WTC11 (cell line): ENCODE results near the gene YAP1. TPM values are rescaled to one million over a fixed set of nuclear protein-coding genes. Genes with fewer than 3 reads are reported as not detected.

Experiments used
- ATAC-seq: fragments of 200-7000 bp; cut with Tn5 transposase; 2 replicates; pipeline ENCODE4 v1.10.0; 2021; ENCODE audit warnings: mild to moderate bottlenecking, moderate library complexity
- CTCF ChIA-PET: fragments of 300-600 bp; sonication (Branson Sonifier 250); formaldehyde crosslinking; loops from one replicate; lab custom pipeline; 2021; ENCODE audit warnings: antibody characterized with exemption; lab: Charles Lee
- POLR2A ChIA-PET: fragments of 350-600 bp; sonication (Branson Sonifier 250); formaldehyde crosslinking; loops from one replicate; lab custom pipeline; 2021; ENCODE audit warnings: antibody characterized with exemption; lab: Charles Lee
- DNase-seq: peaks from one replicate; pipeline ENCODE4 v3.0.0; 2021; ENCODE audit warnings: low spot score
- H3K27ac Mint-ChIP-seq: 2 replicates; pipeline ENCODE4 v1.8.0; 2021; ENCODE audit warnings: mixed read lengths
- H3K27me3 Mint-ChIP-seq: 2 replicates; pipeline ENCODE4 v1.8.0; 2021; ENCODE audit warnings: low read depth, mild to moderate bottlenecking, moderate library complexity, mixed read lengths
- H3K36me3 Mint-ChIP-seq: 2 replicates; pipeline ENCODE4 v1.8.0; 2021; ENCODE audit warnings: mixed read lengths
- H3K4me1 Mint-ChIP-seq: 2 replicates; pipeline ENCODE4 v1.8.0; 2022; ENCODE audit warnings: mixed read lengths
- H3K4me3 Mint-ChIP-seq: 2 replicates; pipeline ENCODE4 v1.8.0; 2021; ENCODE audit warnings: mild to moderate bottlenecking, moderate library complexity, mixed read lengths
- H3K9me3 Mint-ChIP-seq: 2 replicates; pipeline ENCODE4 v1.8.0; 2021; ENCODE audit warnings: mixed read lengths
- AR ChIP-seq: fragments of 250-450 bp; sonication (Bioruptor Pico); IDR thresholded peaks from 2 replicates; pipeline ENCODE4 v1.9.0; 2021; ENCODE audit warnings: mild to moderate bottlenecking
- CREM ChIP-seq: sonication (generic); formaldehyde crosslinking; IDR thresholded peaks from 2 replicates; pipeline ENCODE4 v1.8.1; 2022; ENCODE audit warnings: mild to moderate bottlenecking, missing genetic modification reagents, moderate library complexity
- CTCF ChIP-seq: fragments of 200-600 bp; IDR thresholded peaks from 2 replicates; pipeline ENCODE4 v1.8.0; 2022; ENCODE audit warnings: antibody characterized with exemption
- E2F1 ChIP-seq: sonication (generic); formaldehyde crosslinking; IDR thresholded peaks from 2 replicates; pipeline ENCODE4 v1.8.0; 2022; ENCODE audit warnings: mild to moderate bottlenecking, missing genetic modification reagents
- E2F5 ChIP-seq: sonication (generic); formaldehyde crosslinking; IDR thresholded peaks from 2 replicates; pipeline ENCODE4 v1.8.1; 2022; ENCODE audit warnings: mild to moderate bottlenecking, moderate library complexity, missing genetic modification reagents
- HMGXB4 ChIP-seq: sonication (generic); formaldehyde crosslinking; IDR thresholded peaks from 2 replicates; pipeline ENCODE4 v1.8.1; 2023; ENCODE audit warnings: mild to moderate bottlenecking, moderate library complexity, missing genetic modification reagents
- STAT6 ChIP-seq: sonication (generic); formaldehyde crosslinking; conservative IDR thresholded peaks from 2 replicates; pipeline ENCODE4 v1.8.1; 2023; ENCODE audit warnings: mild to moderate bottlenecking, low read depth, missing genetic modification reagents, moderate library complexity
- ZNF232 ChIP-seq: sonication (generic); formaldehyde crosslinking; IDR thresholded peaks from 2 replicates; pipeline ENCODE4 v1.8.0; 2022; ENCODE audit warnings: mild to moderate bottlenecking, missing genetic modification reagents
- ZNF281 ChIP-seq: sonication (generic); formaldehyde crosslinking; IDR thresholded peaks from 2 replicates; pipeline ENCODE4 v1.8.0; 2023; ENCODE audit warnings: mild to moderate bottlenecking, missing genetic modification reagents
- total RNA-seq: library from RNA; stranded (reverse); gene quantifications from 3 replicates; pipeline ENCODE4 v1.2.3, GENCODE V29; 2021

YAP1 gene
- total RNA-seq, 1 experiment from 2014 or later: 88.7 TPM

GRCh38 chr11:102266099-102266498 lies 155.9 kb downstream of the YAP1 start (continued):
- no peak for TF ChIP-seq AR (CRISPR knock-in tag)
- TF ChIP-seq, all 79 proteins: peak for 0

- Mint-ChIP-seq H3K36me3 (no peaks in the 10 kb centered on the region), H3K27ac (peak overlapping the region; percentile 85), H3K4me1 (peaks cover 29% of the 10 kb centered on the region), H3K27me3 (peaks cover 2% of the 10 kb centered on the region; the same call in 1 of the 2 replicates), H3K4me3 (peak overlapping the region; percentile 66)
- no peak for ATAC-seq
- no peak for DNase-seq
- CTCF ChIA-PET: interaction anchor here (1.0 to 2.8 kb wide), 10 partner anchors 7 to 399 kb away, joined by 3 to 61 read pairs (median 8); no protein-coding TSS in a partner anchor
- TF ChIP-seq E2F5 (CRISPR knock-in tag) (no peak), E2F1 (CRISPR knock-in tag) (no peak), HMGXB4 (CRISPR knock-in tag) (no peak), STAT6 (CRISPR knock-in tag) (no peak), CREM (CRISPR knock-in tag) (no peak)
- TF ChIP-seq, all 79 proteins: peak for 0
- POLR2A ChIA-PET: interaction anchor here (0.6 kb wide), 1 partner anchor 17 kb away, joined by 6 read pairs; no protein-coding TSS in a partner anchor
- H3K9me3 Mint-ChIP-seq: no peaks in the 10 kb centered on the region
These were observed 157.4 kb downstream of the YAP1 start for GRCh38 chr11:102267609-102268008.

- CTCF ChIA-PET: interaction anchor here (0.6 to 2.8 kb wide), 48 partner anchors 8 to 408 kb away, joined by 3 to 61 read pairs (median 5); partner anchors contain the start of genes CEP126 and CFAP300
- Mint-ChIP-seq H3K4me1 (peaks cover 29% of the 10 kb centered on the region), H3K9me3 (no peaks in the 10 kb centered on the region)
- peak; percentile 68; the same call in 1 of the 2 replicates for TF ChIP-seq ZNF232
- TF ChIP-seq ZNF281 (CRISPR knock-in tag): peak; percentile 52; the same call in 1 of the 2 replicates
- TF ChIP-seq CTCF: 0 out of 2 replicates have a peak, but pooled peaks have one; percentile 14
These were observed 158.1 kb downstream of the YAP1 start for GRCh38 chr11:102268083-102268984.

More at GRCh38 chr11:102268083-102268984, 158.1 kb downstream of the YAP1 start:
- peak; percentile 92 for DNase-seq
- Mint-ChIP-seq H3K27me3 (peaks cover 2% of the 10 kb centered on the region; the same call in 1 of the 2 replicates), H3K27ac (peak overlapping the region; percentile 85), H3K36me3 (no peaks in the 10 kb centered on the region), H3K4me3 (peak overlapping the region; percentile 71)
- POLR2A ChIA-PET: interaction anchor here (0.6 to 1.6 kb wide), 7 partner anchors 8 to 159 kb away, joined by 3 to 7 read pairs (median 3); partner anchors contain the start of gene YAP1
- peak; percentile 99 for ATAC-seq
